ENCODE measurements around the gene CLECL1. TPM values are rescaled to one million over a fixed set of nuclear protein-coding genes. Genes with fewer than 3 reads are reported as not detected.

CLECL1 gene
- polyA plus RNA-seq, 1 of the 3 experiments (the other 2 are of a cell fraction) = not detected

DNA sequence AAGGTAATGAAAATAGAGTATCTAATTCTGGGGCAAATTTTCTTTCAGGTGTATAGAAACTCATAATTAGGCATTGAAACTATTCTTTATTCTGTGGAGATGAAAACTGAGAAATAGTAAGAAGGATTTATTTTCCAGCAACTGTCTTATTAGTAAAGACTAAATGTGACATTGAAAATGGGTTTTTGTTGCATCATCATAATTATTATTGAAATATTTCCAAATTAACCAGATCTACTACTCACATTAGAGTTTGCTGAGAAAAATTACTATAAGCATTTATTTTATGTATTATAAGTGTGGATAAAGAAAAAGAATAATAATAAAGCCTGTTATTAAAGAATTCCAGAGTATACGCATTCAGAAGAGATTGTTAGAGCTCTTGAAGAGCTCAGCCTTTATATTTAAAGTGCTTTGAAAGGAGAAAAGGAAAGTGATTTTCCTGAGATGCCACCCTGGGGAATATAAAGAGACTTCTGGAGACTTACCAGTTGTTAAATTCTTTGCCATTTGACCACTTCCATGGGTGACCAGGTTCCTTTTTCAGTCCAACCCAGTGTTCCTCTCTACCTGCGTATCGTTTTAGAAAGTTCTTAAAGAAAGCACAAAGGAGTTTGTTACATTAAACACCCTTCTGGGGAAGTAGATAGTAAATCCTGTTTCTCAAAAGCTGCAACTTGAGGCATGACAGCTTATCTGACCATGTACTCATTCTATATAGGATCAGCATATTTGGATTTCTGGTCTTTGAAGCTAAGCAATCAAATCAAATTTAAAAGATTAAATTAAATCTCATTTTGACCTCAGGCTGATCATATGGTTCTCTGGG, 21.4 kb upstream of the CLECL1 start:
- Histone ChIP-seq H3F3A (replicated peaks; ENCODE audit: insufficient read depth) (no peaks in the 10 kb centered on the region), H3K36me3 (replicated peaks in 1 of 2; ENCODE audit: control insufficient read depth in 1 of 2, insufficient read depth in 2 of 2, low read length in 1 of 2) (no peaks in the 10 kb centered on the region), H3K4me2 (no peak overlapping the region), H4K20me1 (ENCODE audit: insufficient read depth) (no peaks in the 10 kb centered on the region), H3K9me2 (no peaks in the 10 kb centered on the region), H3K4me1 (ENCODE audit: control insufficient read depth in 1 of 2, insufficient read depth in 2 of 2, low read depth in 1 of 2, low read length in 1 of 2) (no peaks in the 10 kb centered on the region; a peak in 1 of 4 replicates), H3K27me3 (ENCODE audit: insufficient read depth) (peaks cover 15% of the 10 kb centered on the region), H3K4me3 (ENCODE audit: low read depth in 2 of 2, low read length in 1 of 2) (no peak overlapping the region), H3K27ac (ENCODE audit: low read depth in 2 of 2, low read length in 1 of 2) (no peak overlapping the region), H2AFZ (ENCODE audit: low read depth) (no peak overlapping the region), H3K9me3 (no peaks in the 10 kb centered on the region), H3K79me2 (ENCODE audit: insufficient read depth) (no peaks in the 10 kb centered on the region), H3K9ac (no peak overlapping the region)
- TF ChIP-seq, protein P1, sequence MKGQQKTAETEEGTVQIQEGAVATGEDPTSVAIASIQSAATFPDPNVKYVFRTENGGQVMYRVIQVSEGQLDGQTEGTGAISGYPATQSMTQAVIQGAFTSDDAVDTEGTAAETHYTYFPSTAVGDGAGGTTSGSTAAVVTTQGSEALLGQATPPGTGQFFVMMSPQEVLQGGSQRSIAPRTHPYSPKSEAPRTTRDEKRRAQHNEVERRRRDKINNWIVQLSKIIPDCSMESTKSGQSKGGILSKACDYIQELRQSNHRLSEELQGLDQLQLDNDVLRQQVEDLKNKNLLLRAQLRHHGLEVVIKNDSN (IDR thresholded peaks at IDR 0.05; ENCODE audit: borderline replicate concordance, low read depth) = no peak
- no peak for TF ChIP-seq RCOR1 (IDR thresholded peaks at IDR 0.05; ENCODE audit: low read length)
- TF ChIP-seq GATA2 (CRISPR knock-in tag; IDR thresholded peaks at IDR 0.05) = no peak
- TF ChIP-seq EP300 (IDR thresholded peaks at IDR 0.05; ENCODE audit: borderline replicate concordance in 1 of 2, low read depth in 1 of 2, low read length in 1 of 2) = no peak
- no peak for TF ChIP-seq EZH2phosphoT487 (IDR thresholded peaks at IDR 0.05; ENCODE audit: borderline replicate concordance, low read depth)
- no peak for TF ChIP-seq TEAD4 (IDR thresholded peaks at IDR 0.05; ENCODE audit: borderline replicate concordance, insufficient read depth)
- no peak for TF ChIP-seq POLR2AphosphoS5 (IDR thresholded peaks at IDR 0.05; ENCODE audit: low read depth, low read length)
- no peak for TF ChIP-seq TCF12 (IDR thresholded peaks at IDR 0.05)
- no peak for TF ChIP-seq MXI1 (IDR thresholded peaks at IDR 0.05; ENCODE audit: low read depth, low read length)
- no peak for TF ChIP-seq FOXM1 (IDR thresholded peaks at IDR 0.05; ENCODE audit: low read depth)
- TF ChIP-seq FOXJ3 (CRISPR knock-in tag; IDR thresholded peaks at IDR 0.05) = no peak
- no peak for TF ChIP-seq SMC3 (IDR thresholded peaks at IDR 0.05; ENCODE audit: low read depth, low read length)
- 11% methylated on average over 3 of the region's 3 CpGs for WGBS (ENCODE audit: low lambda C conversion rate)
- DNase-seq = no peak
- CTCF ChIA-PET = interaction anchor here (0.8 to 3.2 kb wide), 4 partner anchors 10 to 386 kb away, joined by 3 to 11 read pairs (median 4); no protein-coding TSS in a partner anchor
- POLR2A ChIA-PET = no interaction called here

DNA sequence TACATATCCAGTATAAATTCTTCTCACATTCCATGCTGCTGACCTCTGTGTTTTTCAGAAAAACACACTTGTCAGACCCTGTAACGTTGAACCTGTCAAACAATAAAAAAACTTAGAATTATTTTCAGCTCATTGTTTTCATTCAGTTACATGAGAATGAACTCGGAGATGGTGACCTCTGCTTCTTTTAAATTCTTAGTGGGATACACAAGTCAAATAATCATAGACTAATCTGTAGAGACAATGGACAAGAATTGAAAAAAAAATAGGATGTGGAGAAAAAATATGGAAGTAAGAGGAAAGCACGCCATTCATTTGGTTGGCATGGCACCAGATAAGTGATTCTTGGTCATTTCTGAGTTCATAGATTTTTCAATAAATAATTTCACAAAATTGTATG, 20.6 kb upstream of the CLECL1 start:
- Histone ChIP-seq H3K27me3 (ENCODE audit: insufficient read depth) (peaks cover 18% of the 10 kb centered on the region), H3K9me2 (no peaks in the 10 kb centered on the region), H3K9me3 (no peaks in the 10 kb centered on the region), H3K4me2 (no peak overlapping the region), H3K36me3 (replicated peaks in 1 of 2; ENCODE audit: control insufficient read depth in 1 of 2, insufficient read depth in 2 of 2, low read length in 1 of 2) (no peaks in the 10 kb centered on the region), H3K9ac (no peak overlapping the region), H3K79me2 (ENCODE audit: insufficient read depth) (no peaks in the 10 kb centered on the region), H3F3A (replicated peaks; ENCODE audit: insufficient read depth) (no peaks in the 10 kb centered on the region), H3K27ac (ENCODE audit: low read depth in 2 of 2, low read length in 1 of 2) (no peak overlapping the region), H3K4me3 (ENCODE audit: low read depth in 2 of 2, low read length in 1 of 2) (no peak overlapping the region), H3K4me1 (ENCODE audit: control insufficient read depth in 1 of 2, insufficient read depth in 2 of 2, low read depth in 1 of 2, low read length in 1 of 2) (no peaks in the 10 kb centered on the region; a peak in 1 of 4 replicates), H2AFZ (ENCODE audit: low read depth) (no peak overlapping the region), H4K20me1 (ENCODE audit: insufficient read depth) (no peaks in the 10 kb centered on the region)
- ChIA-PET CTCF (interaction anchor here (0.7 to 1.2 kb wide), 2 partner anchors 60 to 67 kb away, joined by 3 to 4 read pairs; no protein-coding TSS in a partner anchor), POLR2A (no interaction called here)
- no peak for DNase-seq
- WGBS (ENCODE audit: low lambda C conversion rate) = 5% methylated on average over 3 of the region's 3 CpGs
- TF ChIP-seq, protein P2, sequence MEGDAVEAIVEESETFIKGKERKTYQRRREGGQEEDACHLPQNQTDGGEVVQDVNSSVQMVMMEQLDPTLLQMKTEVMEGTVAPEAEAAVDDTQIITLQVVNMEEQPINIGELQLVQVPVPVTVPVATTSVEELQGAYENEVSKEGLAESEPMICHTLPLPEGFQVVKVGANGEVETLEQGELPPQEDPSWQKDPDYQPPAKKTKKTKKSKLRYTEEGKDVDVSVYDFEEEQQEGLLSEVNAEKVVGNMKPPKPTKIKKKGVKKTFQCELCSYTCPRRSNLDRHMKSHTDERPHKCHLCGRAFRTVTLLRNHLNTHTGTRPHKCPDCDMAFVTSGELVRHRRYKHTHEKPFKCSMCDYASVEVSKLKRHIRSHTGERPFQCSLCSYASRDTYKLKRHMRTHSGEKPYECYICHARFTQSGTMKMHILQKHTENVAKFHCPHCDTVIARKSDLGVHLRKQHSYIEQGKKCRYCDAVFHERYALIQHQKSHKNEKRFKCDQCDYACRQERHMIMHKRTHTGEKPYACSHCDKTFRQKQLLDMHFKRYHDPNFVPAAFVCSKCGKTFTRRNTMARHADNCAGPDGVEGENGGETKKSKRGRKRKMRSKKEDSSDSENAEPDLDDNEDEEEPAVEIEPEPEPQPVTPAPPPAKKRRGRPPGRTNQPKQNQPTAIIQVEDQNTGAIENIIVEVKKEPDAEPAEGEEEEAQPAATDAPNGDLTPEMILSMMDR (IDR thresholded peaks at IDR 0.05) = no peak
- TF ChIP-seq TCF12 (IDR thresholded peaks at IDR 0.05) (no peak), YY1 (IDR thresholded peaks at IDR 0.05; ENCODE audit: low read depth) (no peak), MEF2A (IDR thresholded peaks at IDR 0.05; ENCODE audit: borderline replicate concordance, low read depth) (no peak), GABPA (IDR thresholded peaks at IDR 0.05; ENCODE audit: low read depth) (no peak), CHD2 (IDR thresholded peaks at IDR 0.05; ENCODE audit: low read length, partially characterized antibody) (no peak), RFX5 (IDR thresholded peaks at IDR 0.05; ENCODE audit: low read length) (no peak), RAD21 (IDR thresholded peaks at IDR 0.05; ENCODE audit: low read length) (no peak), NFIC (IDR thresholded peaks at IDR 0.05; ENCODE audit: borderline replicate concordance) (no peak)
- TF ChIP-seq, protein P3, sequence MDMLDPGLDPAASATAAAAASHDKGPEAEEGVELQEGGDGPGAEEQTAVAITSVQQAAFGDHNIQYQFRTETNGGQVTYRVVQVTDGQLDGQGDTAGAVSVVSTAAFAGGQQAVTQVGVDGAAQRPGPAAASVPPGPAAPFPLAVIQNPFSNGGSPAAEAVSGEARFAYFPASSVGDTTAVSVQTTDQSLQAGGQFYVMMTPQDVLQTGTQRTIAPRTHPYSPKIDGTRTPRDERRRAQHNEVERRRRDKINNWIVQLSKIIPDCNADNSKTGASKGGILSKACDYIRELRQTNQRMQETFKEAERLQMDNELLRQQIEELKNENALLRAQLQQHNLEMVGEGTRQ (IDR thresholded peaks at IDR 0.05; ENCODE audit: borderline replicate concordance, low read depth, low read length) = no peak
- TF ChIP-seq, protein P4, sequence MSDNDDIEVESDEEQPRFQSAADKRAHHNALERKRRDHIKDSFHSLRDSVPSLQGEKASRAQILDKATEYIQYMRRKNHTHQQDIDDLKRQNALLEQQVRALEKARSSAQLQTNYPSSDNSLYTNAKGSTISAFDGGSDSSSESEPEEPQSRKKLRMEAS (IDR thresholded peaks at IDR 0.05; ENCODE audit: low read depth) = no peak
- TF ChIP-seq, protein P5, sequence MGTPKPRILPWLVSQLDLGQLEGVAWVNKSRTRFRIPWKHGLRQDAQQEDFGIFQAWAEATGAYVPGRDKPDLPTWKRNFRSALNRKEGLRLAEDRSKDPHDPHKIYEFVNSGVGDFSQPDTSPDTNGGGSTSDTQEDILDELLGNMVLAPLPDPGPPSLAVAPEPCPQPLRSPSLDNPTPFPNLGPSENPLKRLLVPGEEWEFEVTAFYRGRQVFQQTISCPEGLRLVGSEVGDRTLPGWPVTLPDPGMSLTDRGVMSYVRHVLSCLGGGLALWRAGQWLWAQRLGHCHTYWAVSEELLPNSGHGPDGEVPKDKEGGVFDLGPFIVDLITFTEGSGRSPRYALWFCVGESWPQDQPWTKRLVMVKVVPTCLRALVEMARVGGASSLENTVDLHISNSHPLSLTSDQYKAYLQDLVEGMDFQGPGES (IDR thresholded peaks at IDR 0.05; ENCODE audit: low read depth, low read length) = no peak

All from SK-N-SH (cell line).